Urinary bladder (tissue), 4 donors: ENCODE data around the gene ABCB1. TPM values are rescaled to one million over a fixed set of nuclear protein-coding genes. Genes with fewer than 3 reads are reported as not detected.
"Not testable (repeated sequence)": the region's sequence is repeated elsewhere in the genome, so short reads cannot be mapped to it uniquely, and the experiment has no call there.

Experiments
- DNase-seq: peaks from one replicate; pipeline ENCODE4 v3.0.0-alpha.2; 2015; ENCODE audit errors: extremely low spot score
- H3K27ac ChIP-seq: one replicate; pipeline ENCODE4 v1.5.1; 2013; ENCODE audit warnings: low read depth, mild to moderate bottlenecking, moderate library complexity
- H3K36me3 ChIP-seq: one replicate; pipeline ENCODE4 v1.6.1; 2013; ENCODE audit warnings: mild to moderate bottlenecking, moderate library complexity; ENCODE audit not compliant: insufficient read depth
- H3K4me1 ChIP-seq: one replicate; pipeline ENCODE4 v1.6.1; 2013; ENCODE audit warnings: mild to moderate bottlenecking, moderate library complexity; ENCODE audit not compliant: insufficient read depth
- H3K4me3 ChIP-seq: one replicate; pipeline ENCODE4 v1.5.1; 2013; ENCODE audit warnings: low read depth, low read length
- WGBS: extraction: QIAGEN DNeasy Blood & Tissue Kit; methylation state at CpG from one replicate; pipeline ENCODE4 v1.1.7; 2013; 5-methylcytosine and 5-hydroxymethylcytosine counted together
- polyA plus RNA-seq: library from polyadenylated mRNA; stranded (reverse); fragments of 200-250 nt; gene quantifications from one replicate; pipeline ENCODE4 v1.2.3, GENCODE V29; 2013
- total RNA-seq: library from RNA; depleted of rRNA; stranded (reverse); fragments of >200 nt; gene quantifications from one replicate; pipeline ENCODE4 v1.2.3, GENCODE V29; 2014
- donor health status: healthy with polysubstance abuse.
- donor health status: healthy.

Gene ABCB1
- total and polyA plus RNA-seq, 2 donors: 2.4 to 4.3 TPM

DNA sequence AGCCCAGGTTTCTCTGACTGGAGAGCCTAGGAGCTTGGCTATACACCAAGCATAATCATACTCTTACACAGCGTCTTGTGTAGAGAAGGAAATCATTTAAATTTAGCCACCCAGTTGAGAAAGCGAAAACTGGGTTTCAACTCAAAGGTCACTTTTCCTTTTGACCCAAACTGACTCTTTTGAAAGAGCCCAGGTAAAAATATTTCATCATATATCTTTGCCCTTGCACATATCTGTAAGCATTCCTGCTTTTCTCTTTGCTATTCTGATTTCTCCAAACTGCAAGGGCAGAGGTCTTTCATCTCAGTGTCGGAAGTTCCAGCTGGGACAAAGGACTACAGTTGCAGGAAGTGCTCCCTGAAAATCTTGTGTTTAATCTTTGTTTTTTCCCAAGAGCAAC, 103.2 kb downstream of the ABCB1 start:
- no peaks in the 10 kb centered on the region for H3K4me1 ChIP-seq

DNA sequence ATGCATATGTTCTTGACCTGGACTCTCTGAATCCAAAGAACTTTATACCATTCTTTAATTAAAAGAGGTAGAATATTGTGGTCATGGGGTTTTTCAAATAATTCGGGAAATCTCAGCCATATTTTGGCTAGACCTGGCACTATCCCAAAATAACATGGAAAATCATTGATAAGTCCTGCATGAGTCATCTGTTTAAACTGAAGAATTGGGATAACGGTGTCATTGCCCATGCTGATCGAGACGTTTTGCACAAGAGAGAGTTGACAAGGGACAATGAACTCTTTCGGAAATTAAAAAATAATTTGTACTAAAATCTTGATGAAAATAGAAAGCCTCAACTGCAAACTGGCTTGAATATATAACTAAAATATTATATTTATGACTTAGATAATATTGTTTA, 105.3 kb downstream of the ABCB1 start:
- H3K4me1 ChIP-seq: no peaks in the 10 kb centered on the region
- no peak overlapping the region for H3K4me3 ChIP-seq
- H3K36me3 ChIP-seq: no peaks in the 10 kb centered on the region
- 78% methylated on average over 5 of the region's 5 CpGs for WGBS
- H3K27ac ChIP-seq: no peak overlapping the region
- DNase-seq: no peak

More for the DNA sequence above, 103.2 kb downstream of the ABCB1 start:
- Histone ChIP-seq H3K27ac (no peak overlapping the region), H3K4me3 (no peak overlapping the region), H3K36me3 (no peaks in the 10 kb centered on the region)
- WGBS: 77% methylated on average over 3 of the region's 3 CpGs
- no peak for DNase-seq

DNA sequence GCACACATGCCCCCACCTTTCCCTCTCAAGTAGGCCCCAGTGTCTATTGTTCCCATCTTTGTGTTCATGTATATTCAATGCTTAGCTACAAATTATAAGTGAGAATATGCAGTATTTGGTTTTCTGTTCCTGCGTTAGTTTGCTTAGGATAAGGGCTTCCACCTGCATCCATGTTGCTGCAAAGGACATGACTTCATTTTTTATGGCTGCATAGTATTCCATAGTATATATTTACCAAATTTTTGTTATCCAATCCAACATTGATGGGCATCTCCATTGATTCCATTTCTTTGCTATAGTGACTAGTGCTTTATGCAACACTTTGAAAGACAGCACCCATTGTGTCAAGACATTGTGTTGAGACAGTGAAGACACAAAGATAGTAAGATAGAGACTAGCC, 106.2 kb downstream of the ABCB1 start:
- 99% methylated on average over 1 of the region's 1 CpG for WGBS

DNA sequence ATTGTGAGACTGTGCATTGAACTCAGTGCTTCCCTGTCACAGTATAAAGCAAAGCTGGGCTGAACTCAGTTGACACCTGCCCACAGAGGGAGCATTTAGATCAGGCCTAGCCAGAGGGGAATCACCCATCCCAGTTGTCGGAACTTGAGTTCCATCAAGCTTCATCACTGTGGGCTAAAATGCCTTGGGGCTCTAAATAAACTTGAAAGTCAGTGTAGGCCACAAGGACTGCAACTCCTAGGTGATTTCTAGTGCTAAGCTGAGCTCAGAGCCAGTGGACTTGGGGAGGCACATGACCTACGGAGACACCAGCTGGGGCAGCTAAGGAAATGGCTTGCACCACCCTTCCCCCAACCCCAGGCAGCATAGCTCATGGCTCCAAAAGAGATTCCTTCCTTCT, 117.6 kb downstream of the ABCB1 start:
- no peak overlapping the region for H3K27ac ChIP-seq
- H3K4me3 ChIP-seq: no peak overlapping the region
- no peaks in the 10 kb centered on the region for H3K4me1 ChIP-seq
- DNase-seq: no peak
- H3K36me3 ChIP-seq: no peaks in the 10 kb centered on the region
- WGBS: 86% methylated on average over 2 of the region's 2 CpGs

More for the DNA sequence above, 106.2 kb downstream of the ABCB1 start:
- no peaks in the 10 kb centered on the region for H3K4me1 ChIP-seq
- DNase-seq: no peak
- H3K36me3 ChIP-seq: no peaks in the 10 kb centered on the region
- H3K4me3 ChIP-seq: no peak overlapping the region
- no peak overlapping the region for H3K27ac ChIP-seq

DNA sequence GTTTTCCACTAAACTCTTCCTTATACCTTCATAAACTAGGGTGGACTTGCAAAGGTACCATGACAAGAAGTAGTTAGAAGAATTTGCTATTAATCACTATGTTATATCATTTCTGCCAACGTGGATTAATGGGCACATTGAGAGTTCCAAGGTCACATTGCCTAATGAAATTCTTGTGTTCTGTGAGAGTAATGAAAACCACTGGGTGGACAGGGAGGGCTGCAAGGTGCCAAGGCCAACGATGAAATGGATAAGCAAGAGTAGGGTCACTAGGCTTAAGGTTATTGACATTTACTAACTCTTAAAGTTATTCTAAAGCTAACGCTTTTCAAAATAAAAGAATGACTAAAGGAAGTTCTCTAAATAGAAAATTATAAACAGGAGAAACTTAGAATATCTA, 118.6 kb downstream of the ABCB1 start:
- Histone ChIP-seq H3K4me3 (no peak overlapping the region), H3K4me1 (no peaks in the 10 kb centered on the region), H3K27ac (no peak overlapping the region), H3K36me3 (no peaks in the 10 kb centered on the region)
- DNase-seq: no peak
- WGBS: 63% methylated on average over 3 of the region's 3 CpGs

DNA sequence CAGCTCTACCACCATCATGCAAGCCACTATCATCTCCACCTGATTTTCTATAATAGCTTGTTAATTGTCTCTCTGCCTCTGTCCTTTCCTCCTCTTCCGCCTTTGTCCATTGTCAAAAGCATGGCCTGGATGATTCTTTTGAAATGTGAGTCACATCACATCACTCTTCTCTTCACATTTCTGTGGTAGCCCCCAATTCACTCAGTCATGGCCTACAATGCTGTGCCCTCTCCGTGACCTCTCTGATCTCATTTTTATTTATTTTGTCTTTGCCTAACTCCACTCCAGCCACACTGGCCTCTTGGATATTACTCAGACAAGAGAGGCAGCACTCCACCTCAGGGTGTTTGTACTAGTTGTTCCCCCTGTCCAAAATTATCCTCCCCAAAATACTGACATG, 120.3 kb downstream of the ABCB1 start:
- WGBS: 96% methylated on average over 2 of the region's 2 CpGs
- no peak overlapping the region for H3K4me3 ChIP-seq
- H3K27ac ChIP-seq: no peak overlapping the region
- no peaks in the 10 kb centered on the region for H3K36me3 ChIP-seq
- H3K4me1 ChIP-seq: no peaks in the 10 kb centered on the region
- no peak for DNase-seq

DNA sequence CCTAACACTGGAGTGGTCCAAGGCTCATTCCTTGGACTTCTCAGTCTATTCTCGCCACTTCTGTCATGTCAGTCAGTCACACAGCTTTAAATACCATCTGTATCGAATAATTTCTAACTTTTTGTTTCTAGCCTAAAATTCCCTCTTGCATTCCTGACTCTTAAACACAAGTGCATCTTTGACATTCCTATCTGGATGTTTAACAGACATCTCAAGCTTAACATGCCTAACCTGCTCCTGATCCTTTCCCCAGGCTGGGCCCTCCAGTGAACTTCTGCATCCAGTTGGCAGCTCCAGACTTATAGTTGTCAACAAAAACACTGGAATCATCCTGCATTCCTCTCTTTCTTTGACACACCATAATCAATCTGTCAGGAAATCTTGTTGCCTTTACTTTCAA, 120.7 kb downstream of the ABCB1 start:
- DNase-seq: no peak
- no peak overlapping the region for H3K4me3 ChIP-seq
- 71% methylated on average over 2 of the region's 2 CpGs for WGBS
- H3K36me3 ChIP-seq: no peaks in the 10 kb centered on the region
- H3K4me1 ChIP-seq: no peaks in the 10 kb centered on the region
- H3K27ac ChIP-seq: no peak overlapping the region

DNA sequence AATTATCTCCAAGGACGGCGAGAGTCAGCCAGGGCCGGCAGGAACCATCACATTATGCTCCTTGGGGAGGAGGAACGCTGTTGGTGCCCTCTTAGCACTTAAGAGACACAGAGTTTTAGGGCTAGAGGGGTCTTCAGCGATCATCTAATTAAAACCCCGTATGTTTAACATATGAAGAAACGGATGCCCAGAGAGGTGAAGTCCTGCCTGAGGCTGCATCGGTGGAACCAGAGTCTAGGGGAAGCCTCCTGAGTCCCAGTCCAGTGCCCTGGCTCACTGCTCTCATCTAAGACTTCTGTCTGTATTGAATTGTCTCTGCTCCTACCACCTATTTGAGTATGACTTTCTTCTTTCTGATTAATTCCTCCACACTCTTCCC, 124.5 kb downstream of the ABCB1 start:
- WGBS: 48% methylated on average over 8 of the region's 8 CpGs
- Histone ChIP-seq H3K27ac (no peak overlapping the region), H3K4me1 (no peaks in the 10 kb centered on the region), H3K36me3 (no peaks in the 10 kb centered on the region), H3K4me3 (no peak overlapping the region)
- DNase-seq: no peak

DNA sequence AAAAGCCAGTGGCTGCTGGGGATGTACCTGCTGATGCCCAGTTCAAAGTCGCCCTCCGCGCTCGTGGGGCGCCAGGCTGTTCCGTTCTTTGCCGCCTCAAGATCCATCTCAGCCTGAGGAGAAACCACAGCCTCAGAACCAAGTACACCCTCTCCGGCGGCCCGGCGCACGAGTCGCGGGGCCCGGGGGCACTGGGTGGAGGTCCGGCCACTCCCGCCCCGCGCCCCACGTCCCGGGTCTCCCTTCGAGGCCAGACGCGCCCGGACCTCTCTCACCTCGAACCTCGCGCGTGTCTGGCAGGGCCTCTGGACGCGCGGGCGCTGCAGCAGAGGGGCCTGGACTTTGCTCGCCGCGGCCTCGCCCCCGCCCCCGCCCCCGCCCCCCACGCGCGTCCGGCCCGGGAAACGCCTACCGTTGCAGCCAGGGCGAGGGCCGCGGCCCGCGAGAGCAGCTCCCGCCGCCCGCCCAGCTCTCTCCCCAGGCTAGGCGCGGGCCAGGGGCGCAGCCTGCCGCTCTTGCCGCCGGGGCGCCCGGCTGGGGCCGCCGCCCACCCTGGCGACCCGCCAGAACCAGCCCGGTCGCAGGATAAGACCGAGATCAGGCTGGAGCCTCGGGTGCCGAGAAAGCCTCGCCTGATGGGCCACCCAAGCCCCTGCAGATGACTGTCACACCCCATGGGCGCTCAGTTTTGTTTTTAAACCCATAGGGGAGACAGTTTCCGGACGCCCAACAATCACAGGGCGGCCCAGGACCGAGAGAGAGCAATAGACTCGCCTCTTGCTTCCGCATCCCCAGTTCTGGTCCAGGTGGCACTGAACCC, 125.1 kb downstream of the ABCB1 start, which contains the start of gene ABCB4:
Gene ABCB4, minus strand, starts transcription at position 322 of the 820 bp plus-strand sequence. Its CDS starts 215 bp downstream, at position 107.
- no peaks in the 10 kb centered on the region for H3K36me3 ChIP-seq
- no peak for DNase-seq
- no peaks in the 10 kb centered on the region for H3K4me1 ChIP-seq
- no peak within 1 kb of the TSS for H3K27ac ChIP-seq
- WGBS: 4% methylated on average over 79 of the region's 80 CpGs
- peak within 1 kb of the TSS; percentile 41 for H3K4me3 ChIP-seq

DNA sequence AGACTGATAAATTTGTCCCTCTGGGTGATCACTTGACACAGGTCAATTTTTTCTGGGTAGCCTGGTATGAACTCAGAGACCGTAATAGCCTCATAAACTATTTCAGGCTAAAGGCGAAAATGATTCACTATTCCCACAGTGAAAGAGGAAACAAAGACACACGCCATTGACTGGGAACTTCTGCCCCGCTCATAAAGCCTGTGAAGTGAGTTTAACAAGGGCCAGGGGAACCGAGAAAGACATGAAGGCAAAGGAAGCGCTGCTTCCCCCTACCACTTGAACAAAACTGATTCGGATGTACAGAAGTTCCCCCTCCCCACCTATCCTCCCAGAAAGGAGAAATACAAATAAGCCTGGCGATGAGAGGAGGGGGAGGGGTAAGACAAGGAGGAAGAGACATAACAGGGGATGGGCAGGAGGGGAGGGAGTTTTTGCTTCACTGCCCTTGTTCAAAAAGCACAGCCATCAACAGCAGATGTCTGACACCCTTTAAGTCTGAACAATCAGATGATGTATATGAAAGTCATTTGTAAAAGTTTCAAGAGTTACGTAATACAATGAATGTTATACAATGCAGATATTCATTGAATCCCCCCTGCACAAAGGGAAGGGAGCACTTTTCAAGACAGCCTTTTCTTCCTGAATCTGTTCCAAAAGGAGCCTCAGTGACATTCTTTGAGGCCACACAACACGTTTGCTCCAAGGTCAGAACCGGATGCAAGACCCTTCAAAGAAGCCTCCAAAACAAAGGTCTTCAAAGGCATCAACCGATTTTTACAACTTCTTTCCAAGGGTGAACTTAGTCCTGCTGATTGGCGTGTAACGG, 125.9 kb downstream of the ABCB1 start:
- no peak for DNase-seq
- WGBS: 11% methylated on average over 14 of the region's 14 CpGs
- peak overlapping the region; percentile 41 for H3K4me3 ChIP-seq
- no peaks in the 10 kb centered on the region for H3K4me1 ChIP-seq
- no peaks in the 10 kb centered on the region for H3K36me3 ChIP-seq
- H3K27ac ChIP-seq: no peak overlapping the region

DNA sequence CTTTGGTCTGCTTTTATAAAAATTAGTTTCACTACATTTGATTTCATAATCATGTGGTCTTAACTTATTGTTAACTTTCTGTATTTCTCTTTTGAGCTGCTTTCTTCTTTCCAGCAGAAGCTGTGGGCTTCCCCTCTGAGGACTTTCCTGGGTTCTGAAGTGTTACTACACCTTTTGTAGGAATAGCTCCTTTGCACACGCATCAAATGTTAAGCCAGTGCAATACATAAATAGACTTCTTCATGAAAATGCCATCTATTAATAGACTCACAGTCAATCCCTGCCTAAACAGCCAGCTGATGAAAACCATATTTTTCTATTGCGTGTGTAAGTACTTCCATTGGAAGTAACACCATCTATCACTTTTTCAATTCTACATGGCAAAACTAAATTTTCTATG, 126.7 kb downstream of the ABCB1 start:
- no peaks in the 10 kb centered on the region for H3K4me1 ChIP-seq
- H3K4me3 ChIP-seq: no peak overlapping the region
- WGBS: 25% methylated on average over 2 of the region's 2 CpGs
- DNase-seq: no peak
- H3K27ac ChIP-seq: no peak overlapping the region
- H3K36me3 ChIP-seq: no peaks in the 10 kb centered on the region

DNA sequence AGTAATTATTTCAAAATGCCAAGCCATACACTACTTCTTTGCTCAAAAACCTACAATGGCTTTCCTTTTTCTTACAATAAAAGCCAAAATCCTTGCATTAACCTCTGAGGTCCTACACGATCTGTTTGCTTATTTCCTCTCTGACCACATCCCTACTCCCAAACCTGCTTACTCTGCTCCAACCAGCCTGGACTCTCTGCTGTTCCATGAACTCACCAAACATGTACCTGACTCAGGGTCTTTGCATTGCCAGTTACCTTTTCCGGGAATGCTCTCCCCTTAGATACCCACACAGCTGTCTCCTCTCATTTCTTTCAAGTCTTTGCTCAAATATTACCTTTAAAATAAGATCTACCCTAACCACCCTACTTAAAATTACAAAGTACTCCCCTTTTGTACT, 127.5 kb downstream of the ABCB1 start:
- 79% methylated on average over 2 of the region's 2 CpGs for WGBS
- H3K4me3 ChIP-seq: no peak overlapping the region
- DNase-seq: no peak
- H3K27ac ChIP-seq: no peak overlapping the region
- H3K4me1 ChIP-seq: no peaks in the 10 kb centered on the region
- H3K36me3 ChIP-seq: no peaks in the 10 kb centered on the region

DNA sequence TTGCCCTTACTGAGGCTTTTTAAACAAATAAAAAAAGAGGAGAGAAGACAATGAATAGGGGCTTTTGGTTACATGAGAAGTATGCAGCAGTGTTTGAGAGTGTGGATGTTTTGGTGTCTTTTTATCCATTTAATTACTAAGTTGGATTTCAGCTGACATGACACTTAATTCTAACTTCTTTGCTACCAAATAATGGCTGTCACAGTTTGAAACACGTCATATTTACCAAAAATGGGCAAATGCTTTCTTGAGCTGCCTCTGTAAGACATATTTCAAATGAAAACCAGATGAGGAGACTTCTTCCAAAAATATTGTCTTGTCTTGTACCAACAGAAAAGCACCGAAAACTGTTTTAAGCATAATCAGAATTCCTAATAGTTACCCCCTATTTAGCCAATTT, 129.2 kb downstream of the ABCB1 start:
- DNase-seq: no peak
- WGBS: 85% methylated on average over 2 of the region's 2 CpGs
- Histone ChIP-seq H3K36me3 (no peaks in the 10 kb centered on the region), H3K4me3 (no peak overlapping the region), H3K4me1 (no peaks in the 10 kb centered on the region), H3K27ac (no peak overlapping the region)

DNA sequence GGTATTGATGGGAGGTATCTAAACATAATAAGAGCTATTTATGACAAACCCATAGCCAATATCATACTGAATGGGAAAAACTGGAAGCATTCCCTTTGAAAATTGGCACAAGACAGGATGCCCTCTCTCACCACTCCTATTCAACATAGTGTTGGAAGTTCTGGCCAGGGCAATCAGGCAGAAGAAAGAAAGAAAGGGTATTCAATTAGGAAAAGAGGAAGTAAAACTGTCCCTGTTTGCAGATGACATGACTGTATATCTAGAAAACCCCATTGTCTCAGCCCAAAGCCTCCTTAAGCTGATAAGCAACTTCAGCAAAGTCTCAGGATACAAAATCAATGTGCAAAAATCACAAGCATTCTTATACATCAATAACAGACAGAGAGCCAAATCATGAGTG, 131.5 kb downstream of the ABCB1 start:
- not testable (repeated sequence) for H3K4me1 ChIP-seq, DNase-seq, H3K4me3 ChIP-seq, H3K27ac ChIP-seq, H3K36me3 ChIP-seq
